DLD1 (cell line): Measurements from ENCODE around the gene UQCRHL.
"Not testable (repeated sequence)": the region's sequence is repeated elsewhere in the genome, so short reads cannot be mapped to it uniquely, and the experiment has no call there.

Source experiments
- in situ Hi-C: cut with HindIII; loops from 2 replicates; pipeline ENCODE4 v1.10.0; 2017; ENCODE audit warnings: low sequenced_read_pairs

The UQCRHL gene

DNA sequence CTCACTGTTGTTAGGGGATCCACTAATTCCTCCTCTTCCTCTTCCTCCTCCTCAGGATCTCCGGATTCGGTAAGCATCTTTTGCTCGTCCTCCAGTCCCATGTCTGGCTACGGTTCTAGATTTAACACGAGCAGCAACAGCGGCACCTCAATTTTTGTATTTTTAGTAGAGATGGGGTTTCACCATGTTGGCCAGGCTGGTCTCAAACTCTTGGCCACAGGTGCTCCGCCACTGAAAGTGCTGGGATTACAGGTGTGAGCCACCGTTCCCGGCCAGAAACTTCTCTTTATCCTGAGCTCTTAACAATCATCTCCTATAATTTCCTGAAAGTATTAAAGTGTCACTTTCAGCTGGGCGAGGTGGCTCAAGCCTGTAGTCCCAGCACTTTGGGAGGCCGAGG, at the start of gene UQCRHL:
Gene UQCRHL, minus strand, starts transcription at position 101 of the 400 bp plus-strand sequence. Its CDS starts 0 bp downstream, at position 101.
- in situ Hi-C loops, result not testable (repeated sequence)

GRCh38 chr1:15856888-15857287, 49.4 kb upstream of the UQCRHL start:
- in situ Hi-C loops, result no loop called here

- in situ Hi-C loops, result no loop called here
These were observed 45.4 kb upstream of the UQCRHL start for GRCh38 chr1:15852828-15853302.

- in situ Hi-C loops, result no loop called here
These were observed 44.8 kb upstream of the UQCRHL start for GRCh38 chr1:15852036-15852827.

DNA sequence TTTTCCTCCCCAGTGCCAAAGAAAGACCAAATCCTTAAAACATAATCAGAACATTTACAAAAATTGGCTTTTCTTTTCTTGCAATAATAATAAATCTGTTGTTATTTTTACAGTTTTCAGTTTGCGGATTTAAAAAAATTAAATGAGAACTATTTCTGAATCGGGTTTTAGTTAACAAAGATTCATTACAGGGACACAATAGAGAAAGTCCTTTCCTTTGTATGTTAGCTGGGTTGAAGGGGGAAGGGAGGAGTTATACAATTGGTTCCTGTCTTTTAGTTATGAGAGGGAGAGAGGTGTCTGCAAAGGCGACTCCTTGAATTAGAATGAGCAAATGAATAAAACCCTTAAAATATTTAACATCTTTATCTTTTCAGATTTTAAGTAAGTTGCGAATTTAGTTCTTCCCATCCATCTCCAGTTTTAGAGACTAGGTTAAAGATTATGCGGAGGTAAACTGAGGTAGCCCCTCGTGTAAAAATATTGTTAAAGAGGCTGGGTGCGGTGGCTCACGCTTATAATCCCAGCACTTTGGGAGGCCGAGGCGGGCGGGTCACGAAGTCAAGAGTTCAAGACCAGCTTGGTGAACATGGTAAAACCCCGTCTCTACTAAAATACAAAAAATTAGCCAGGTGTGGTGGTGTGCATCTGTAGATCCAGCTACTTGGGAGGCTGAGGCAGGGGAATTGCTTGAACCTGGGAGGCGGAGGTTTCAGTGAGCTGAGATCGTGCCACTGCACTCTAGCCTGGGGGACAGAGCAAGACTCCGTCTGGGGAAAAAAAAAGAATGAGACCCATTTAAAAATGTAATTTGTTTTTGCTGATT, 44.0 kb upstream of the UQCRHL start:
- in situ Hi-C loops, result no loop called here

DNA sequence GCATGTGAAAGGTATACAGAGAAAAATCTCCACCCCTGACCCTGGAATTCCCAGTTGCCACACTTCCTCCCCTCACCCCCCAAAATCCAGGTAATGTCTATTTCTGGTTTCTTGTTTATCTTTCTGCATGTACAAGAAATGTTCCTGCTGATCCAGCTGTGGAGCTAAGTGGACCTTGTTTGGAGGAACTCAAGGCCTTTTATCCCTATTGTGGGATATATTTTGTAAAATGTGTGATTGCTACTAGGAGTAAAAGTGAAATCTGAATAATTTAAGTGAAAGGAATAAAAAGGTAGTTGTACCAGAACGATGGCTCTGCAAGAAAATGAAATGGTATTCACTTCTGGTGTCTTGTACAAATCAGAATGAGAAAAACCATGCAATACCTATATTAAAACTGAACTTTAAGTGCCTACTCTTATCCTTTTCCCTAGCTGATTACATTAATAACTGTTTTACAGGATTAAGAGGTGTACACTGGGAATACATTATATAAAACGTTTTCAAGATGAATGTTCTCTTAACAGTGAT, 43.1 kb upstream of the UQCRHL start:
- in situ Hi-C loops, result no loop called here

DNA sequence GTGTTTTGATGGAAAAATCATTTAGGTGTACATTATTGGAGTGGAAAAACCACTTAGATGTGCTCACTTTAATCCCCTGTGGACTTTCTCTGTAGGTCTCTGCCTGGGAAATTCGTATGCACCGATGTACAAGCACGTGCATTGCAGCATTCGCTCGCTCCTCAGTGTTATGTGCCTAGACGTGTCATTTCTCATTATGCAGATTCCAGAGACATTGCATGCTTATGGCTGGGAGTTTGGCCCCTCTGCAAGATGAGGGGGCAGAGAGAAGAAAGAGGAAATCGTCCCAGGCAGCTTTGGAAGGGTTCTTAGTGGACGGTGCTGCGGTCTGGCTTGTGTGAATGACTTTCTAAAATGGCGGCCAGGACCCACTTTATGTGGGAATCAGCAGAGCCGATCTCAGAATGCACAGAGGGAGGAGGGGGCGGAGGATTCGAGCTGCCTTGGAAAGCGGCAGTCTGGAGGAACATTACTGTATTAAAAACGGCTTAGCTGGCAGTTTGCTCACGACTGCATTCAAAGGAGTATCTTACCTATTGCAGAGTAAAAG, 42.4 kb upstream of the UQCRHL start:
- in situ Hi-C loops, result no loop called here

GRCh38 chr1:15848929-15849774, 41.7 kb upstream of the UQCRHL start:
- in situ Hi-C loops, result no loop called here

DNA sequence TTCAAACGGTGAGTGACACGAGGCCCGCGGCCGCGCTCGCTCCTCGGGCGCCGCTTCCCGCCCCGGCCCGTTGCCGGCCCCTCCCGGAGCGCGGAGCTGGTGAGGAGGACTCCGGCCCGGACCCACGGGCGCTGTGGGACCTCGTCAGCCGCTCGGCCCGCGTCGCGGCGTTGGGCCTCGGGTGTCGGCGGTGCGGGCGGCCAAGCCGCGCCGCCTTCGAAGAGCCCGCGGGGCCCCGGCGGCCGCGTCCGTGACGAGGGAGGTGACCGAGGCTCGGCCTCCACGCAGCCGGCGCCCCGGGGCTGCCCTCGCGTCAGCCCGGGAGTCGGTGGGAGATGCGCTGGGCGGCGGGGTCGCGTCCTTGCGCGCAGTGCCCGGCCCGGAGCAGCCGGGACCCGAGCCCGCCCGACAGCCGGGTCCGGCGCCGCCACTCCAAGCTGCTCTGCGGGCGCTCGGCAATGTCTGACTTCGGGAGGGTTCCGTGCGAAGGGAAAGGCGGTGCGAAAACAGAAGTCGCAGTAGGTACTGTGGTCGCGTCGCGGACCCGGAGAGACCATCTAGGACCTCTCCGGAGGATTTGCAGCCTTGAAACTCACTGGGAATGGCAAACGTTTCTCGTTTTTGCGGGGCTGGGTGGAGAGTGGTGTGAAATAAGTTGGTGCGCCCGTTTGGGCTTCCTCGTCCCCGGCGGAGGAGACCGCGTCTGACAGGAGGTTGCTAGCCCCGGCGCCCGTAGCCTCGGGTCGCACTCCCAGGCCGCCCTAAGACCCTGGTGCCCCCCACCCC, 40.9 kb upstream of the UQCRHL start:
- in situ Hi-C loops, result no loop called here

DNA sequence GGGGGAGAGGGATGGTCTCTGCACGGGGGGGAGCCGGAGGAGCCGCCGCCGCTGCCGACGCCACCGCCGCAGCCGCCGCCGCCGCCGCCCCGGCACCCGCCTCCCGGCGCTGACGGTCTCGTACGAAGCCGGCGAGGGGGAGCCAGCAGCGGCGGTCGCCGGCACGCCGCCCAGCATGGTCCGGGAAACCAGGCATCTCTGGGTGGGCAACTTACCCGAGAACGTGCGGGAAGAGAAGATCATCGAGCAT, 40.4 kb upstream of the UQCRHL start:
- in situ Hi-C loops, result no loop called here

- in situ Hi-C loops, result no loop called here
These were observed 39.8 kb upstream of the UQCRHL start, which contains the start of gene SPEN for GRCh38 chr1:15847100-15847892. TSS of gene SPEN (plus strand) at chr1:15847707. CDS start at chr1:15848068, 361 bp downstream.

- in situ Hi-C loops, result not testable (repeated sequence)
These were observed 38.6 kb upstream of the UQCRHL start for GRCh38 chr1:15846056-15846455.

DNA sequence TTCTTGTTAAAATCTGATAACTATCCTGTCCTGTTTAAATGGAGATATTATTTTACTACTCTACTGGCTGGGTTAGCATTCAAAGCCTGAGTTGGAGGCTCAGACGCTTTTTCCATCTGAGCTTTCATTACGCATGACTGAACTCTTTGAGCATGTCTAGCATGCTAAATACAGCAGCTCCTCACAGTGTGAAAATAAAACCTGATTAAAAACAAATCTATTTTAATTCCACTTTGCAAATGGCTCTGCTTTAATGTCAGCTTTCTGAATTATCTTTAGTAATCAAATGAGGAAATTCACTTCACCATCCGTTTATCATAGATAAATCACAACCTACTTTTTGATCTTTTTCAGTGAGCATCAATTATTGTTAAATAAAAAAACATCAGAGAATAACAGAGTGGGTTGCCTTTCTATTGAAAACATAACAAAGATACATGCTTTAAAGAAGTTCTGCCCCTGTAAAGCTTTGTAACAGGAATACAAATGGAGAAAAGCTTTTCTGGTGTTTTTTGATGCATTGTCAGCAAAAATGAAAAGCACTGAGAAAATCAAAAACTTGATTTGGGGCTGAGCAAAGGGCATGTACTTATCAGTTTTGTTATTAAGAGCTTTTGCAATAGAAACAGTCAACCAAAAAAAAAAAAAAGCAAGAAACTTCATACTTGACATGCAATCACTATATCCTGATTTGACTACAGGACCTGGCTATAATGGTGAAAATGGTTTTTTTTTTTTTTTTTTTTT, 36.5 kb upstream of the UQCRHL start:
- in situ Hi-C loops, result no loop called here

DNA sequence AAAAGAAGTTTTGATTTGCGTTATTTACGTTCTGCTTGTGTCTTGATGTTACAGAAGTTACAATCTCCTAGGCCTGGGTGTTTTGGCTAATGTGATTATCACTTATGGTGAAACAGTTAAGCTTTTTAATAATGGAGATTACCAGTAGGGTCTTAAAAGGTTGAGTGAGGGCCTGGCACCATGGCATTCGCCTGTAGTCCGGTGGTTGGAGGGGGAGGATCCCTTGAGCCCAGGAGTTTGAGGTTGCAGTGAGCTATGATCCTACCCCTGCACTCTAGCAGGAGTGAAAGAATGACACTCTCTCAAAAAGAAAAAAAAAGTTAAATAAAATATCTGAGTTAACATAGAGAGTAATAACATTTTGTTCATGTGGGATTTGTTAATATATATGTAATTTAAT, 31.3 kb upstream of the UQCRHL start:
- in situ Hi-C loops, result no loop called here

DNA sequence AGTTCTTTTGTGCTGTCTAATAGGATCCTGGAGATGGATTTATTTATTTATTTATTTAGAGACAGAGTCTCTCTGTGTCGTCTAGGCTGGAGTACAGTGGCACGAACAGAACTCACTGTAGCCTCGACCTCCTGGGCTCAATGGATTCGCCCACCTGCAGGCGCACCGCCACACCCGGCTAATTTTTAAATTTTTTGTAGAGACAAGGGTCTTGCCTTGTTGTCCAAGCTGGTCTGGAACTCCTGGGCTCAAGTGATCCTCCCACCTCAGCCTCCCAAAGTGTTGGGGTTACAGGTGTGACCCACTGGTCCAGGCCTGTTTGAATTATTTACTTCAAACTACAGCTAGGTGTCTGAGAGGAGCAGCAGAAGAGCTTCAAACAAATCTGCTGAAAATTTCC, 30.5 kb upstream of the UQCRHL start:
- in situ Hi-C loops, result no loop called here

DNA sequence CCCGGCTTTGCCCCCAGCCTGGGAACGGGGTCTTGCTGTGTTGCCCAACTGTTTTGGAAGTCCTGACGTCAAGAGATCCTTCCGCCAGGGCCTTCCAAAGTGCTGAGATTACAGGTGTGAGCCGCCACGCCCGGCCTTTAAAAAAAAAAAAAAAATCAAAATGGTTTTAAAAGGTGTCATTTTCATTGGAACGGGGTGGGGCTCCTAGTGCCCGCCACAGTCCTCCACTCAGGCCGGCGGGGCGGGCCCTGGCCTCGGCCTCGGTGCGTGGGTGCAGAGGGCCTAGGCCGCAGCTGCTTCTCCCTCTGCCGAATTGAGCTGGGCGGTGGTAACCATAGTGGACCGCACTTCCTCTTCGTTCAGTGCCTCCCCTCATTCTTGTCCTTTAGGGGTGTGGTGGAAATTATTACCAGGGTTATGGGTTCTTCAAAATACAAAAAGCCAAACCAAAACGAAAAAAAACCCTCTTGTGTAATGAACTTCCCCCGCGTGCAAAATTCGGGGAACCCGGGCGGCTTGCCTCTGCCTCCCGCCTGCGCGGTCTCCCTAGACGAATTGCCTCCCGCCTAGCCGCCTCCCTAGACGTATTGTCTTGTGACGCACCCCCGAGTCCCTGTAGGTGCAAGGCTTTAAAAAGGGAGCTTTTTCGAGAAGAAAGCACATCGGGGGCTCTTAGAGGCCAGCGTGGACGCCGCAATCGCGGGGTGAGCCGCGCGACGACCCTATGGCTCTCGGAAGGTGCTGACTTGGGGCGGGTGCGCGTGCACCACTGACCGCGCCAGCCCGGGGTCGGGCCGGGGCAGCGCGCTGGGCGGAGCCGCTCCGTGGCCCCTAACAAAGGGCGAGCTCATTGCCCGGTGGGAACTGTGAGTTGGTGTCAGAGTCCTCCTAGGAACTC, 29.6 kb upstream of the UQCRHL start:
- in situ Hi-C loops, result no loop called here

- in situ Hi-C loops, result not testable (repeated sequence)
These were observed 29.0 kb upstream of the UQCRHL start for GRCh38 chr1:15836511-15836771.
